ENCODE data around the gene WWTR1. TPM values are rescaled to one million over a fixed set of nuclear protein-coding genes. Genes with fewer than 3 reads are reported as not detected.
A peak's percentile ranks its signal among the peaks of the same experiment; 100 is the strongest.

Gene WWTR1
- total RNA-seq, 1 experiment from 2014 or later: 24.4 TPM

DNA sequence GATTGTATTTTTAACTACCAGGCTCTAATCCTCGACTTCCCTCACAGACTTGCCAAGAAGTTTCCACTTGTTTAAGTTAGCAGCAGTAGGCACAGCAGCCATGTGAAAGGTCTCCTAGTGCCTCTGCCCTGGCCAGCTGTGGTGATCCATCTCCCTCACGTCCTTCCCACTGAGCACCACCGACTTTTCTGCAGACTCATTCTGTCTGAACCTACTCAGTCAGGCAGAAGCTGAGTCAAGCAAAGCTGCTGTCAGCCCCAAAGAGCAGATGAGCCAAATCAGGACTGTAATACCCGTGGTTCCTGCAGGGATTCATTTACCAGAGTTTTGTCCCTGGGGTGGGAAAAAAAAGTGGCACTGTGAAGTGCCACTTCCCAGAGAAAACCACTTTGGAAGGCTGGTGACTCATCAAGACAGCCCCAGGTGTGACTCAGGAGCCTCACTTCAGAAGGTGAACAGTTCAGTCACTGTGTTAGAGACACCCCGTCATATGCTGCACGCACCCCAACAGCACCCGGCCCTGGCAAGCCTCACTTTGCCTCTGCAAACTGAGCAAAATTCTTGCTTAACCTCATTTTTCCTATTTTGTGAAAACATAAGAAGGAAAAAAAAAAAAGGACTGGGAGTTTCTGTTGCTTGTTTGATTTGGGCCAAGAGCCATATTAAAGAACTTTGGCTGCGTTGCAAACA, 76.0 kb downstream of the WWTR1 start:
- Mint-ChIP-seq H3K36me3 (ENCODE audit: insufficient read depth in 1 of 3, low read depth in 3 of 3) (no peaks in the 10 kb centered on the region), H3K27me3 (ENCODE audit: low read depth) (no peaks in the 10 kb centered on the region; the same call in 1 of the 2 replicates), H3K27ac (peak overlapping the region; percentile 12 to 73 (median 47); a peak in 5 of 7 replicates), H3K9me3 (no peaks in the 10 kb centered on the region), H3K4me3 (no peak overlapping the region), H3K4me1 (peaks cover 27 to 48% of the 10 kb centered on the region in 2 experiments)
- H3K4me2 ChIP-seq (ENCODE audit: insufficient read depth, insufficient read length, low read length): no peak overlapping the region
- H3K18ac ChIP-seq (ENCODE audit: insufficient read length, low read depth, low read length): no peak overlapping the region
- no peak overlapping the region for H3K4ac ChIP-seq (ENCODE audit: low read depth, low read length)
- H2BK20ac ChIP-seq (ENCODE audit: low read depth, low read length, poor library complexity, severe bottlenecking): no peak overlapping the region
- no peak overlapping the region for H2BK15ac ChIP-seq (ENCODE audit: low read depth, low read length)
- H2BK12ac ChIP-seq (ENCODE audit: insufficient read length, low read depth, low read length): no peak overlapping the region
- no peak overlapping the region for H4K8ac ChIP-seq (replicated peaks; ENCODE audit: insufficient read length, low read depth, low read length)
- H3K4me1 ChIP-seq (ENCODE audit: insufficient read depth, low read length): peaks cover 9% of the 10 kb centered on the region; the same call in 1 of the 2 replicates
- no peak overlapping the region for H3K23ac ChIP-seq (ENCODE audit: insufficient read length, low read depth, low read length)
- DNase-seq: no peak
- H2AFZ ChIP-seq (ENCODE audit: low read length): no peak overlapping the region
- no CpG with 5 or more reads among the region's 8 CpGs for WGBS (ENCODE audit: extremely low coverage, insufficient read length, low lambda C conversion rate)
- H3K9me3 ChIP-seq (ENCODE audit: control insufficient read depth, low read depth, low read length): no peaks in the 10 kb centered on the region
- no peak overlapping the region for H3K27ac ChIP-seq (ENCODE audit: insufficient read length, low read depth, low read length)
- H3K14ac ChIP-seq (ENCODE audit: insufficient read depth, low read length): no peak overlapping the region
- H3K56ac ChIP-seq (ENCODE audit: insufficient read length, low read depth, low read length): no peak overlapping the region
- H2BK120ac ChIP-seq (ENCODE audit: low read depth, low read length, poor library complexity, severe bottlenecking): no peak overlapping the region
- H3K27me3 ChIP-seq (ENCODE audit: insufficient read depth, low read length): no peaks in the 10 kb centered on the region
- H4K5ac ChIP-seq (ENCODE audit: insufficient read length, low read depth, low read length): no peak overlapping the region
- H4K91ac ChIP-seq (ENCODE audit: insufficient read length, low read depth, low read length): no peak overlapping the region
- no peaks in the 10 kb centered on the region for H3K79me2 ChIP-seq (ENCODE audit: insufficient read depth, low read length)
- H3K9ac ChIP-seq (ENCODE audit: extremely low read depth, insufficient read length, low read length): no peak overlapping the region
- no peaks in the 10 kb centered on the region for H3K23me2 ChIP-seq (ENCODE audit: insufficient read length, low read depth, low read length, poor library complexity, severe bottlenecking)
- H3K79me1 ChIP-seq (ENCODE audit: insufficient read depth, low read depth, low read length, poor library complexity, severe bottlenecking): no peaks in the 10 kb centered on the region
- H2AK5ac ChIP-seq (ENCODE audit: insufficient read length, low read length): no peak overlapping the region
- TF ChIP-seq, protein P1, sequence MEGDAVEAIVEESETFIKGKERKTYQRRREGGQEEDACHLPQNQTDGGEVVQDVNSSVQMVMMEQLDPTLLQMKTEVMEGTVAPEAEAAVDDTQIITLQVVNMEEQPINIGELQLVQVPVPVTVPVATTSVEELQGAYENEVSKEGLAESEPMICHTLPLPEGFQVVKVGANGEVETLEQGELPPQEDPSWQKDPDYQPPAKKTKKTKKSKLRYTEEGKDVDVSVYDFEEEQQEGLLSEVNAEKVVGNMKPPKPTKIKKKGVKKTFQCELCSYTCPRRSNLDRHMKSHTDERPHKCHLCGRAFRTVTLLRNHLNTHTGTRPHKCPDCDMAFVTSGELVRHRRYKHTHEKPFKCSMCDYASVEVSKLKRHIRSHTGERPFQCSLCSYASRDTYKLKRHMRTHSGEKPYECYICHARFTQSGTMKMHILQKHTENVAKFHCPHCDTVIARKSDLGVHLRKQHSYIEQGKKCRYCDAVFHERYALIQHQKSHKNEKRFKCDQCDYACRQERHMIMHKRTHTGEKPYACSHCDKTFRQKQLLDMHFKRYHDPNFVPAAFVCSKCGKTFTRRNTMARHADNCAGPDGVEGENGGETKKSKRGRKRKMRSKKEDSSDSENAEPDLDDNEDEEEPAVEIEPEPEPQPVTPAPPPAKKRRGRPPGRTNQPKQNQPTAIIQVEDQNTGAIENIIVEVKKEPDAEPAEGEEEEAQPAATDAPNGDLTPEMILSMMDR (conservative IDR thresholded peaks at IDR 0.05): no peak
- H3T11ph ChIP-seq (ENCODE audit: low read length): no peak overlapping the region
- H4K20me1 ChIP-seq (ENCODE audit: control insufficient read depth, insufficient read depth, insufficient read length): no peaks in the 10 kb centered on the region
- no peak overlapping the region for H2BK5ac ChIP-seq (ENCODE audit: insufficient read length, low read length)
